ENCODE measurements around the gene TAF7L.

TAF7L gene

DNA sequence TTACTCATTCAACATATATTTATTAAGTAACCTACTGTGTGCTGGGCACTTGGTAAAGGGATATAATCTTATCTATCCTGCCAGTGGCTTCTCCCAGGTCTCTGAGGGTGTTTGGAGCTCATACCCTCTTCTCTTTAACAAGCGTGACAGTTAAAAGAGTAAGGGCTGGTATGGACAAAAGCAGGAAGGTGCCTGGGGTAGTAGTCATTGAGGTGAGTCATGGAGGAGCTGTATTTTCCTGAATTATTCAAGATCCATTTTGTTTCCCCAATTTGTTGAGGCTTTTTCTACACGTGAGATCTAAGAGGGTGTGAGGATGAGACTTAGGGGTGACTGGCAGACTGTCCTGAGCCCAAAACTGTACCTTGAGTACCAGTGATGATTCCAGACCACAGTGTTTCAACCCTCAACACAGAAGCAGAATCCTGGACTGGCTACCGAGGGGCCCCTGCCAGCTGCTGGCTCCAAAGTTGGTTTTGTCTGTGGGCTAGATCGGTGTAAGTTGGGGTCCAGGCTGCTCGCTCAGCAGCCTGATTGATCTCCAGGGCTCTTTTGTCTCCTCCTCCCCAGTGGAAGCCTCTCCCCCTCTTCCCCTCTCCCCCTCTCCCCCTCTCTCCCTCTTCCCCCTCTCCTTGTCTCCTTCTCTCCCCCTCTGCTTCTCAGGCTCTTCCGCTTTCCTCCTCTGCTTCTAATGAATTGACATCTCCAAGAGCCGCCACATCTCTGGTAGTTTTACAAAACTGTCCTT, 71.8 kb downstream of the TAF7L start, which contains the start of gene DRP2 (continued):
- TF ChIP-seq ZNF184 (tag by site-specific recombination; IDR thresholded peaks at IDR 0.05) (no peak), ZNF585B (tag by site-specific recombination; IDR thresholded peaks at IDR 0.05) (no peak), ZNF473 (tag by site-specific recombination; IDR thresholded peaks at IDR 0.05) (no peak)
- TF ChIP-seq, protein P1, sequence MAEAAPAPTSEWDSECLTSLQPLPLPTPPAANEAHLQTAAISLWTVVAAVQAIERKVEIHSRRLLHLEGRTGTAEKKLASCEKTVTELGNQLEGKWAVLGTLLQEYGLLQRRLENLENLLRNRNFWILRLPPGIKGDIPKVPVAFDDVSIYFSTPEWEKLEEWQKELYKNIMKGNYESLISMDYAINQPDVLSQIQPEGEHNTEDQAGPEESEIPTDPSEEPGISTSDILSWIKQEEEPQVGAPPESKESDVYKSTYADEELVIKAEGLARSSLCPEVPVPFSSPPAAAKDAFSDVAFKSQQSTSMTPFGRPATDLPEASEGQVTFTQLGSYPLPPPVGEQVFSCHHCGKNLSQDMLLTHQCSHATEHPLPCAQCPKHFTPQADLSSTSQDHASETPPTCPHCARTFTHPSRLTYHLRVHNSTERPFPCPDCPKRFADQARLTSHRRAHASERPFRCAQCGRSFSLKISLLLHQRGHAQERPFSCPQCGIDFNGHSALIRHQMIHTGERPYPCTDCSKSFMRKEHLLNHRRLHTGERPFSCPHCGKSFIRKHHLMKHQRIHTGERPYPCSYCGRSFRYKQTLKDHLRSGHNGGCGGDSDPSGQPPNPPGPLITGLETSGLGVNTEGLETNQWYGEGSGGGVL (tag by site-specific recombination; IDR thresholded peaks at IDR 0.05), result no peak

Data from HEK293 (cell line).